NCI-H2227 treated with DMSO at 0.1 percent for 48 hours (cell line): ENCODE results near the gene DYRK1A.

Experiments used
- DNase-seq: peaks from one replicate; lab custom pipeline; 2025; lab: John Stamatoyannopoulos, UW

Gene DYRK1A

GRCh38 chr21:37385179-37385765 lies 18.7 kb downstream of the DYRK1A start:
- DNase-seq: no peak

DNA sequence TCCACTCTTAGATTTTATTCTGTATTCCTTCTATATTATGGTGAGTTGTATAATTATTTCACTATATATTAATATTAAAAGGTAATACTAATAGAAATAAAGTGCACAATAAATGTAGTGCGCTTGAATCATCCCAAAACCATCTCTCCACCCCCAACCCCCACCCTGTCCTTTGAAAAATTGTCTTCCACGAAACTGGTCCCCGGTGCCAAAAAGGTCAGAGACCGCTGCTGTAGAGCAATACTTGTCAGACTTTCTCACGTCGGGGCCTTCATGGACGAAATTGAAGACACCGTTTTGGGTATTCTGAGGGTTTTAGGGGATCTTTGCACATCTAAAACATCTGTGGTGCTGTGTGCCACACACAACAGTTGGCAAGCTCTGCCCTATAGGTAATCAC lies 19.6 kb downstream of the DYRK1A start:
- DNase-seq: no peak

- no peak for DNase-seq
Observed at GRCh38 chr21:37389456-37389855, 22.9 kb downstream of the DYRK1A start.

DNA sequence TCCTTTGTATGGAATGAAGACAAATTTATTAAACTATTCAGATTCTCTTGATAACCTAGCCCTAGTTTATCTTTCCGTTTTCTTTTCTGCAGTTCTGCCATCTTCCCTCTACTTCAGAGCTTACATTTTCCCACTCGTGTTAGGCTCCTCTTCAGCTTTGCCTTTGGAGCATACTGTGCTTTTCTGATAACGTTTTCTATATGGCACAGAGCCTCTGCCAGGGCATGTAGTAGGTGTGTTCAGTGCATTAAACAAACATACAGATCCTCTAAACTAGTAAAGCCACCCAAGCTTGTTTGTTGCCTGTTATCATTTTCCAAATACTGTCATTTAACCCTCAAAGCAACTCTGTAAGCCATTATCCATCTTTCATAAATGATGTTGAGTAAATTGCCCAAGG lies 25.1 kb downstream of the DYRK1A start:
- no peak for DNase-seq

DNA sequence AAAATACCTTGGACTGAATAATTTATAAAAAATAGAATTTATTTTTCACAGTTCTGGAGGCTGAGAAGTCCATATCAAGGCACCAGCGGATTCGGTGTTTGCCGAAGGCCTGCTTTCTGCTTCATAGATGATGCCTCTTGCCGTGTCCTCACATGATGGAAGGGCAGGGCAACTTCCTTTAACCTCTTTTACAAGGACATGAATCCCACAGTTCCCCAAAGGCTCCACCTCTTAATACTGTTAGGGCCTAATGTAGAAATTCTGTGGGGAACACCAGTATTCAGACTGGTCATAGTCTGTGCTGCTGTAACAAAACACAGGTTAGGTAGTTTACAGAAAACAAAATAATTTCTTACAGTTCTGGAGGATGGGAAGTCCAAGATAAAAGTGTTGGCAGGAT lies 25.9 kb downstream of the DYRK1A start:
- DNase-seq: no peak

DNA sequence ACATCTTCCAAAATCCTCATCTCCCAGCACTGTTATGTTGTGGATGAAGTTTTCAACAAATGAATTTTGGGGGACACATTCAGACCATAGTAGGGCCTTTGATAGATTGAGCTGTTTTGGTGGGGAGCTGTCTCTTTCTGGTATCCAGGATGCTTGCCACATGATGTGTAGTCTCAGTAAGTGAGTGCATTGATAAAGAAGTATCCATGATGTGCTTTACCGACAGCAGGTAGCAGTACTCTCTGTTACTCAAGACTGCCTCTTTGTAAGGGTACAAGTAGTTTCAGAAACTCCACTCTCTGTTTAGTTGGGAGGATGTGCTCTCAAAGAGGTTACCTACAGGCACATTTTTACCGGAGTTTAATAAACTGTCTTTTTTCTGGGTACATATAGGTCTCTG lies 26.5 kb downstream of the DYRK1A start:
- DNase-seq: no peak

- no peak for DNase-seq
Observed at GRCh38 chr21:37393786-37394185, 27.2 kb downstream of the DYRK1A start.

GRCh38 chr21:37395961-37396360 lies 29.4 kb downstream of the DYRK1A start:
- no peak for DNase-seq

GRCh38 chr21:37396855-37397254 lies 30.3 kb downstream of the DYRK1A start:
- DNase-seq: no peak

GRCh38 chr21:37398697-37399096 lies 32.1 kb downstream of the DYRK1A start:
- no peak for DNase-seq

DNA sequence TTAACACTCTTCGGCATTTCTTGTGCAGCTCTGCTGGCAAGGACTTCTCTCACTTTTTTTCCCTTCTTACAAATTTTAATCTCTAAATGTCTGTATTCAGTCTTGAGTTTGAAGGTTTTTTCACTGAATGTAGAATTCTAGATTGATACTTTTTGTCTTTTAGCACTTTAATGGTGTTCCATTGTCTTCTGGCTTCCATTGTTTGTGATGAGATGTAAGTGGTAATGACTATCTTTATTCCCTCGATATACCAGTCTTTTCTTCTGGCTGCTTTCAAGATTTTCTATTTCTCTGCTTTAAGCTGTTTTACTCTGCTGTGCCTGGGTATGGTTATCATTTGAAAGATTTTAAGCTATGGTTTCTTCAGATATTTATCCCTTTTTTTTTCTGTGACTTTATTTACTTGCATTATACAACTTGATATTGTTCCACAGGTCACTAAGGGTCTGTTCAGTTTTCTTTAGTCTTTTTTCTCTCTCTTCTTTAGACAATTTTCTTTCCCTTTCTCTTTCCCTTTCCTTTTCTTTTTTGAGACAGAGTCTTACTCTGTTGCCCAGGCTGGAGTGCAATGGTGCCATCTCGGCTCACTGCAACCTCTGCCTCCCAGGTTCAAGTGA lies 35.8 kb downstream of the DYRK1A start:
- DNase-seq: no peak

GRCh38 chr21:37405629-37406028 lies 39.1 kb downstream of the DYRK1A start:
- DNase-seq: no peak

GRCh38 chr21:37407719-37408420 lies 41.3 kb downstream of the DYRK1A start:
- DNase-seq: no peak

DNA sequence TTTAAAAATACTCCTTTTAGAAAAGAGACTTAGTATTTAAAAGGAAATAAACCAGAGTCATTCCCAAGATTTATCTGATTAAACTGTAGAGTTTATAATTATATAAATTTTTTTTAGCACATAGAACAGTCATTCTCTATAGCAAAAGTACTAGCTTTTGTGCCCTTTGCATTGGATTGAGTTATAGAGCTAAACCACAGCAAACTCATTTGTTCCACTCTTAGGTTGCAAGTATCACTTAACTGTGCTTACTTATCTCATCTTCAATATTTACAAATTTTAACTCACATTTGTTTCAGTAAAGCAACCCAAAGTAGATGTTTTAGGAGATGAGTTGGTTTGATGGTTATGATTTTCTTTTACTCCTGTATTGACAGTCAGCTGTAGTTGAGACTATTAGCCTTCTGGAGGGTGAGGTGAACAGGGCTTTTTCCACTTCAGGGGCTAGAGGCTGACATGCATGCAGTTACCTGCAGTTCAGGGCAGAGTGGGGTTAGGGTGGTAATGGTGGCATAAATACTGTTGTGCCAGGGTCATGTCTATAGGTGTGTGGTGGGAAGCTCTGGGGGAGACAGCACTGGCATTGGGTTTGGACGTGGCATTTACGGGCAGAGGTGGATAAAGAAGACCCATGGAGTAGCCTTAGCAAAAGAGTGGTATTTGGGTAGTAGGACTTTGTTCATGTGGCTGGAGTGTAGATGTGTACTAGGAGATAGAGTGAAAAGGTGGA lies 42.1 kb downstream of the DYRK1A start:
- DNase-seq: no peak

GRCh38 chr21:37410639-37411038 lies 44.1 kb downstream of the DYRK1A start:
- no peak for DNase-seq

GRCh38 chr21:37412603-37413360 lies 46.2 kb downstream of the DYRK1A start:
- no peak for DNase-seq

DNA sequence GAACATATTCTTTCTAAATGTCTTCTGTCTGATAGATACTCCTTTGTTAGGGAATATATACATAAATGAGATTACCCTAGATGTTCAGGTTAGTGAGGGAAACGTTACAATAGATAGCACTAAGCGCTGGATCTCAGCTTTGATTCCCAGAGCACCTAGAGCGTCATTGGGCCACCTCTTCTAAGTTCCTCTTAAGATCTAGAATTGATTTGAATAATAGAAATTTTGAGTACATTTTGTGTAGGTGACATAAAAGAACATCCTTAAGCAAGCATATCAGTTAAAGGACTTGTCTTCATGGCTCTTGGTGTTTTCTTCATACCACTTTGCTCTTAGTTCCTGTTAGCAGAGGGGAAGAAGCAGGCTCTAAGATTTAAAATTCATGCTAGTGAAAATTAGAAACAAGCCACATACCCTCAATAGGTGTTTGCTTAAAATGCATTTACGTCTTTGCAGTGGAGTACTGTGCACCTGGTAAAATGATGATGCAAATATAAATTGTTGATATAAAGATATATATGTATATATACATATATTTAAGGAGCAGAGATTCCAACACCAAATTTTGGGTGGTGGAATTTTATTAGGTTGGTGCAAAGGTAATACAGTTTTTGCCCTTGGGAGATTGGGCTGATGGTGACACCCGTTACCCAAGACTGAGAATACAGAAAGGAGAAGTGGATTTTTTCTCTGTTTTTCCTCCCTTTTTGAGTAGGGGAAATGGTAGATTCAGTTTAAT lies 47.1 kb downstream of the DYRK1A start:
- DNase-seq: no peak

GRCh38 chr21:37414292-37415253 lies 48.0 kb downstream of the DYRK1A start:
- no peak for DNase-seq

DNA sequence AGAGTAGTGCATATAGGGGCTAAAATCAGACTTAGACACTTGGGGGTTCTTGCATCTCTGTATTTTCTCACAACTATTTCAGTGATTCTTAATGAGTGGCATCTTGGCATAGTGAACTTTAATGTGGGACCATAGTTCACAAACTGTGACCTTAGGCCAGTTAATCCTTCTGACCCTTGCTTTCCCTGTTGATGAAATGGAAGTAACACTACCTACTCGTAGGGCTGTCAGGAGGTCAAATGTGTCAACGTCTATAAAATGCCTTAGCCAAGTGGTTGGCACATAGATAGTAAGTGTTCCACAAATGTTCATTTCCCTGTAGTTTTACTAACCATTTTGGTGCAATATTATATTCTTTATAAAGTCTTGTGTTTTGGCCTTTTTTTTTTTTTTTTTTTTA lies 49.4 kb downstream of the DYRK1A start:
- DNase-seq: no peak

DNA sequence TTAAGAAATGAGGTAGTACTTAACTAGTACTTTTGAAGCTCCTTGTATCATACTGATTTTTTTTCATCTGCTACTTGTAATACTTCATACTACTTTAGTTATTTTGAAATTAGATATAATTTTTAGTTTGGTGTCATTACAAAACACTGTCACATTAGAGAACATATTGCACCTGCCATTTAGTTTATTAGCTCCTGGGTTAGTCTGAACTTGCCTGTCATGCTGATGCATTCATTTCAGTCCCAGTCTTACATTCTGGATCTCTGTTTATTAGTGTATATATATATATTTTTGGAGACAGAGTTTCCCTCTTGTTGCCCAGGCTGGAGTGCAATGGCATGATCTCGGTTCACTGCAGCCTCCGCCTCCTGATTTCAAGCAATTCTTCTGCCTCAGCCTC lies 50.3 kb downstream of the DYRK1A start:
- DNase-seq: no peak
